ENCODE data around the gene RAVER2. TPM values are rescaled to one million over a fixed set of nuclear protein-coding genes. Genes with fewer than 3 reads are reported as not detected.
"Not testable (repeated sequence)": the region's sequence is repeated elsewhere in the genome, so short reads cannot be mapped to it uniquely, and the experiment has no call there.

RAVER2 gene, protein sequence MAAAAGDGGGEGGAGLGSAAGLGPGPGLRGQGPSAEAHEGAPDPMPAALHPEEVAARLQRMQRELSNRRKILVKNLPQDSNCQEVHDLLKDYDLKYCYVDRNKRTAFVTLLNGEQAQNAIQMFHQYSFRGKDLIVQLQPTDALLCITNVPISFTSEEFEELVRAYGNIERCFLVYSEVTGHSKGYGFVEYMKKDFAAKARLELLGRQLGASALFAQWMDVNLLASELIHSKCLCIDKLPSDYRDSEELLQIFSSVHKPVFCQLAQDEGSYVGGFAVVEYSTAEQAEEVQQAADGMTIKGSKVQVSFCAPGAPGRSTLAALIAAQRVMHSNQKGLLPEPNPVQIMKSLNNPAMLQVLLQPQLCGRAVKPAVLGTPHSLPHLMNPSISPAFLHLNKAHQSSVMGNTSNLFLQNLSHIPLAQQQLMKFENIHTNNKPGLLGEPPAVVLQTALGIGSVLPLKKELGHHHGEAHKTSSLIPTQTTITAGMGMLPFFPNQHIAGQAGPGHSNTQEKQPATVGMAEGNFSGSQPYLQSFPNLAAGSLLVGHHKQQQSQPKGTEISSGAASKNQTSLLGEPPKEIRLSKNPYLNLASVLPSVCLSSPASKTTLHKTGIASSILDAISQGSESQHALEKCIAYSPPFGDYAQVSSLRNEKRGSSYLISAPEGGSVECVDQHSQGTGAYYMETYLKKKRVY
- 1 to 10 TPM; 1.1 to 1.8 (median 1.4) TPM for polyA plus RNA-seq

DNA sequence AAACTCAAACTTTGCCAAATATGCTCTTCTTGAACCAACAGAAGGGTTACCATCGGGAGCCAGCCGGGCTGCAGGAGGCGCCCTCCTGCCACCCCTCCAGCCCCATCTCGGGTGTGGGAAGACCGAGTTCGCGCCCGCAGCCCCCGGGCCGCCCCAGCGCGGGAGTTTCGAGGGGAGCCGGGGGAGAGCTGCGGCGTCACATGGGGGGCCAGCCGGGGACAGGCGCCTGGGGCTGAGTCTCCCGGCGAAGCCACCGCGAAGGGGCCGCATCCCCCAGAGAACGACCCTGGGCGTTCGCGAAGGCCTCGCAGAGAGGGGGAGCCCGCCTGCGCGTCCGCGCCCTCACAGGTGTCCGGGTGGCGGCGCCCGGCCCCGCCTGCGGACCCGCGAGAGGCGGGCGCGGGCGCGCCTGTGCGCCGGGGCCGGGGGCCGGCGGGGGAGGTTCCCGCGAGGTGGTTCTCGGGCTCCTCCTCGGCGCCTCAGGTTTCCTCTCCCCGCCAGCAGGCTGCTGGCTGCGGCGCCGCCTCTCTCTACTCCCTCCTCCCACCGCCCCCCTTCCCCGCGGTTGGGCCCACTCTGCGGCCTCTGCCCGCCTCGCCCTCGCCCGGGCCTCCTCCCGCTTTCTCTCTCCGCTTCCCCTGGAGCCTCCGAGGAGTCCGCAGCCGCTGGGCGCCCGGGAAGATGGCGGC, at the start of gene RAVER2:
Gene RAVER2, plus strand, starts transcription at position 584 of the 689 bp plus-strand sequence. Its CDS starts 98 bp downstream, at position 682.
- peak within 1 kb of the TSS; percentile 76 to 94 (median 86) for H3K4me3 Mint-ChIP-seq
- peak within 1 kb of the TSS in 5 of 6 donors; percentile 5 to 80 (median 36) for H3K27ac Mint-ChIP-seq
- peaks cover 14 to 20% of the 10 kb centered on the region in 2 donors for H3K4me1 Mint-ChIP-seq
- H3K9me3 Mint-ChIP-seq: no peaks in the 10 kb centered on the region
- DNase-seq: peak; percentile 60 to 63 (median 62)
- H3K27me3 Mint-ChIP-seq (ENCODE audit: low read depth in 3 of 3): peaks cover 0 to 10% (median 8%) of the 10 kb centered on the region in 3 donors
- H3K36me3 Mint-ChIP-seq: no peaks in the 10 kb centered on the region

DNA sequence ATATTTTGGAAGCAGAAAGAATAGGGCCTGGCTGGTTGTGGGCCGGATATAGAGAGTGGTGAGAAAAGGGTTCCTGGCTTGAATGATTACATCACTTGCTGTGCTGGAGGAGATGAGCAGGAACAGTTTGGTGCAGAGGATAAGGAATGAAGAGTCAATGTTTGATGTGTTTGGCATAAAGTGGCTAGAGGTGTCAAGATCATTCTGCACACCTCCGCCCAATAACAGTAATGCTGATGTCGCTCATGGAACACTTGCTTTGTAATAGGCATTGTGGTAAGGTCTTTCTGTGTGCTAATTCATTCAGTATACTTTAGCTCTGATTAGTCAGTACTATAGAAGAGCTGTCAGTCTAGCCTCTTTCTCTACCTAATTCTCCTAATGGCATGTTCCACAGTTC, 48.0 kb upstream of the RAVER2 start:
- Mint-ChIP-seq H3K27me3 (ENCODE audit: low read depth in 3 of 3) (peaks cover 0 to 7% (median 6%) of the 10 kb centered on the region in 3 donors), H3K4me1 (no peaks in the 10 kb centered on the region), H3K4me3 (no peak overlapping the region), H3K36me3 (no peaks in the 10 kb centered on the region), H3K27ac (no peak overlapping the region), H3K9me3 (peaks cover 0 to 2% (median 0%) of the 10 kb centered on the region in 6 donors)
- no peak for DNase-seq

DNA sequence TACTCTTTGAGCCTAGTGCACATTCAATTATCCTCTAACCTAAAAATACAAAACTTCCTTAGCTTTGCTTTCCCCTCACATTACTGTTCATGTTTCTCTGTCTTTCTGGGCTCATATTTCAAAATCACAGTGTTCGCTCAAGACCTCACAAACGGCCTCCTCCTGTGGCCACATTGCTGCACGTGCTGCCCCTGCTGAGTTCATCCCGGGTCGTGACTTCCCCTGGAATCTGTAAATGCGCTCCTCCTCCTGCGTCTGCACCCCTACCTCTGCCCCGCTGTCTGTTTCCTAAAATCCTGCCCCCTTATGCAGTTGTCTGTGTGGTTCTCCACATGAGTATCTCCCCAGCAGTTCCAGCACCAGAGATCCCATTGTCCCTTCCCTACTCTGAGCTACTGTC, 45.5 kb upstream of the RAVER2 start:
- peaks cover 0 to 6% (median 5%) of the 10 kb centered on the region in 3 donors for H3K27me3 Mint-ChIP-seq (ENCODE audit: low read depth in 3 of 3)
- H3K27ac Mint-ChIP-seq: no peak overlapping the region
- no peaks in the 10 kb centered on the region for H3K4me1 Mint-ChIP-seq
- peaks cover 0 to 2% (median 0%) of the 10 kb centered on the region in 6 donors for H3K9me3 Mint-ChIP-seq
- H3K36me3 Mint-ChIP-seq: no peaks in the 10 kb centered on the region
- no peak for DNase-seq
- H3K4me3 Mint-ChIP-seq: no peak overlapping the region

DNA sequence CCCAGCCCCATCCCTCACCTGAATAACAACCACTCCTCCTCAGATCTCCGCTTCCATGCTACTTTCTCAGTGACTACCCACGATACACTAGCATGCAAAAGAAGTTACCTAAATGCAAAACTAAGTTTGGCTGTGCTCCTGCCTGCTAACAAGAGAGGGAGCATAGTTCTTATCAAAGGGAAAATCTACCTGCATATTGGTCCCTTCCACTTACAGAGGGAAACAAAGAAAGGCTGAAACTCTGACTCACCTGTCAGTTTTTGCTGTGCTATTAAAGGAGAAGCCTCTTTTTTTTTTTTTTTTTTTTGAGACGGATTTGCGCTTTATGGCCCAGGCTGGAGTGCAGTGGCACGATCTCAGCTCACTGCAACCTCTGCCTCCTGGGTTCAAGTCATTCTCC, 43.8 kb upstream of the RAVER2 start:
- H3K36me3 Mint-ChIP-seq: no peaks in the 10 kb centered on the region
- H3K4me1 Mint-ChIP-seq: no peaks in the 10 kb centered on the region
- H3K27ac Mint-ChIP-seq: no peak overlapping the region
- H3K4me3 Mint-ChIP-seq: no peak overlapping the region
- DNase-seq: no peak
- peaks cover 0 to 2% (median 0%) of the 10 kb centered on the region in 6 donors for H3K9me3 Mint-ChIP-seq
- peaks cover 0 to 8% (median 5%) of the 10 kb centered on the region in 3 donors for H3K27me3 Mint-ChIP-seq (ENCODE audit: low read depth in 3 of 3)

DNA sequence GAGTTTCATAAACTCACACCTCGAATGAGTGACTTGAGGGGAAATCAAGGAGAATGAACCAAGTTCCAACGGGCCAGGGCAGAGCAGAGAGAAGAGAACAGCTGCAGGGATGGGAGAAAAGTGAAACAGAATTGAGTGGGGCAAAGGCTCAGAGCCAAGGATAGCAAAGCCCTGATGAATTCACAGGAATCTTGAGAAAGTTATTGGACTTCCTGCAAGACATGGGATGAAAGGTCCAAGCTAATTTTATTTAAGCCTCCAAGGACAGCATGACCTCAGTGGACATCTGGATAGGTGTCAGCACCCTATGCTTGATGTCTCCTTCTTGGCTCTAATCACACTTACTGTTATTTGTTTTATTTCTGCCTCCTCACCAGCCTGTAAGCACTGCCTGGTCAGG, 43.0 kb upstream of the RAVER2 start:
- Mint-ChIP-seq H3K27me3 (ENCODE audit: low read depth in 3 of 3) (peaks cover 0 to 8% (median 5%) of the 10 kb centered on the region in 3 donors), H3K9me3 (peaks cover 0 to 2% (median 0%) of the 10 kb centered on the region in 6 donors), H3K36me3 (no peaks in the 10 kb centered on the region), H3K4me3 (no peak overlapping the region), H3K4me1 (no peaks in the 10 kb centered on the region), H3K27ac (no peak overlapping the region)
- DNase-seq: no peak

GRCh38 chr1:64702670-64703069, 42.2 kb upstream of the RAVER2 start:
- H3K27ac Mint-ChIP-seq; H3K4me1 Mint-ChIP-seq; H3K27me3 Mint-ChIP-seq (ENCODE audit: low read depth in 3 of 3); DNase-seq; H3K9me3 Mint-ChIP-seq; H3K4me3 Mint-ChIP-seq; H3K36me3 Mint-ChIP-seq: not testable (repeated sequence)

DNA sequence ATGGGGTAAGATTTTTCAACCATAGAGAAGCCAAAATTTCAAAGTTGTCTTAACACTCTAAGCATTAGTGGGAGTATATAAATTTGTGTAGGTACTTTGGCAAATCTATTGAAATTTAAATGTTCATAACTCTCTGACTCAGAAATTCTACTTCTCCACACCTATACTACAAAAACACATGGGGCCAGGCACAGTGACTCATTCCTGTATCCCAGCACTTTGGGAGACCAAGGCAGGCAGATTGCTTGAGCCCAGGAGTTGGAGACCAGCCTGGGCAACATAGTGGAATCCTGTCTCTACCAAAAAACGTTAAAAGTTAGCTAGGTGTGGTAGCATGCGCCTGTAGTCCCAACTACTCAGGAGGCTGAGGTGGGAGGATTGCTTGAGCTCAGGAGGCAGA, 41.3 kb upstream of the RAVER2 start:
- H3K4me3 Mint-ChIP-seq: no peak overlapping the region
- H3K27me3 Mint-ChIP-seq (ENCODE audit: low read depth in 3 of 3): peaks cover 0 to 8% (median 4%) of the 10 kb centered on the region in 3 donors
- peaks cover 0 to 2% (median 0%) of the 10 kb centered on the region in 6 donors for H3K9me3 Mint-ChIP-seq
- no peak for DNase-seq
- no peak overlapping the region for H3K27ac Mint-ChIP-seq
- no peaks in the 10 kb centered on the region for H3K36me3 Mint-ChIP-seq
- H3K4me1 Mint-ChIP-seq: no peaks in the 10 kb centered on the region

- peaks cover 0 to 5% (median 2%) of the 10 kb centered on the region in 3 donors for H3K27me3 Mint-ChIP-seq (ENCODE audit: low read depth in 3 of 3)
- no peak for DNase-seq
- H3K4me1 Mint-ChIP-seq: no peaks in the 10 kb centered on the region
- H3K9me3 Mint-ChIP-seq: peaks cover 0 to 2% (median 0%) of the 10 kb centered on the region in 6 donors
- no peaks in the 10 kb centered on the region for H3K36me3 Mint-ChIP-seq
- no peak overlapping the region for H3K4me3 Mint-ChIP-seq
- no peak overlapping the region for H3K27ac Mint-ChIP-seq
These were observed 39.3 kb upstream of the RAVER2 start for GRCh38 chr1:64705591-64705990.

DNA sequence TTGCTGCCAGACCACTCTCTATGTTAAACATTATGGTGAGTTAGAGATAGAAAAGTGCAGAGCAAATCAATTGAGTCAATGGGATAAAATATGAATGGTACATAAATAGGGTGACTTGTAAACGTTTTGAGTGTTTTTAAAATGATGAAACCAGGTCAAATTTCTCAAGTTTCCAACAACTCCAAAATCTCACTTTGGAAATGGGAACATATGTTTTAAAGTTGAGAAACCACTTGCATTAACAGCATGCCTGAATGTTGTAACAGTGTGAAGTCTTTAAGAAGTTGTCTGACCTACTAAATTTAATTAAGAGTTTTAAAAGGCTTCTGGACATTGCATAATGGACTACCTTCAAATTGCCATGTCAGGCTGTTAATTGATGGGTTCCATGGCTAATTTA, 33.6 kb upstream of the RAVER2 start:
- H3K27me3 Mint-ChIP-seq (ENCODE audit: low read depth in 3 of 3): peaks cover 0 to 8% (median 3%) of the 10 kb centered on the region in 3 donors
- H3K9me3 Mint-ChIP-seq: no peaks in the 10 kb centered on the region
- no peaks in the 10 kb centered on the region for H3K4me1 Mint-ChIP-seq
- DNase-seq: no peak
- H3K4me3 Mint-ChIP-seq: no peak overlapping the region
- H3K27ac Mint-ChIP-seq: no peak overlapping the region
- H3K36me3 Mint-ChIP-seq: no peaks in the 10 kb centered on the region

DNA sequence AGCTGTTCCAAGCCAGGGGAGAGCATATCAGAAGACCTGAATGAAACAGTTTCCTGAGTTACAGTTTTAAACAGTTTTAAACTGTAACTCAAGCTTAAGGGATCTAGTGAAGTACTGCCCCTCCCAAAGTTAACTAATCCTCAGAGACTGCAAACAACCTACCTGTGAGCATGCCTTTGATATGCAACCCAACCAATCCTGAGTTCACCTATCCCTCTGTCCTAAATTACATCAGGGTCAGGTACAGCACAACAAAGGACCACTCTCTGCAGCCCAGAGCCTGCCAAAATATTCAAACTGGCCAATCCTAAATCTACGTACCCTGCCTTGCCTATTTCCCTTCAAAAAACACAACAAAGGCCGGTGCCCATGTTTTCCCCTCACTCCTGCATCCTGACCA, 32.8 kb upstream of the RAVER2 start:
- DNase-seq: no peak
- no peaks in the 10 kb centered on the region for H3K36me3 Mint-ChIP-seq
- H3K4me3 Mint-ChIP-seq: no peak overlapping the region
- no peaks in the 10 kb centered on the region for H3K9me3 Mint-ChIP-seq
- no peak overlapping the region for H3K27ac Mint-ChIP-seq
- peaks cover 0 to 8% (median 3%) of the 10 kb centered on the region in 3 donors for H3K27me3 Mint-ChIP-seq (ENCODE audit: low read depth in 3 of 3)
- no peaks in the 10 kb centered on the region for H3K4me1 Mint-ChIP-seq

DNA sequence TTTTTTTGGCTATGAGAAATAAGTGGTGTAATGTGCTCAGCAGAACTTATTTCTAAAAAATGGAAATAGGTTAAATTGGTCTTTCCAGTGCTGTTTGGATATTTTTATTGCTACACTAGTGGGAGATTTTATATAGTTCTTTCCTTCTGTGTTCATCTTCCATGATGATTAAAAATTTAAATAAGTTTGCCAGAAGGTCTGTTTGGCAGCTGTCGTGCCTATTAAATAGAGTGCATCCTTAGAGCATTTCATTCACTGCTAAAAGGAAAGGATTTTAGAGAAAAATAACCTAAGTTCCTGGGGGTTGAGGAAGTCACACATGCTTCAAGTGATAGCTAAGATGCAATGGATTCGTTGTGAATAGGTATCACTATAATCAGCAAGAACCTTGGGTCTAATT, 29.7 kb upstream of the RAVER2 start:
- H3K27me3 Mint-ChIP-seq (ENCODE audit: low read depth in 3 of 3): peaks cover 0 to 17% (median 8%) of the 10 kb centered on the region in 3 donors
- H3K27ac Mint-ChIP-seq: no peak overlapping the region
- peaks cover 0 to 7% (median 0%) of the 10 kb centered on the region in 6 donors for H3K9me3 Mint-ChIP-seq
- no peaks in the 10 kb centered on the region for H3K36me3 Mint-ChIP-seq
- no peak for DNase-seq
- no peaks in the 10 kb centered on the region for H3K4me1 Mint-ChIP-seq
- H3K4me3 Mint-ChIP-seq: no peak overlapping the region

DNA sequence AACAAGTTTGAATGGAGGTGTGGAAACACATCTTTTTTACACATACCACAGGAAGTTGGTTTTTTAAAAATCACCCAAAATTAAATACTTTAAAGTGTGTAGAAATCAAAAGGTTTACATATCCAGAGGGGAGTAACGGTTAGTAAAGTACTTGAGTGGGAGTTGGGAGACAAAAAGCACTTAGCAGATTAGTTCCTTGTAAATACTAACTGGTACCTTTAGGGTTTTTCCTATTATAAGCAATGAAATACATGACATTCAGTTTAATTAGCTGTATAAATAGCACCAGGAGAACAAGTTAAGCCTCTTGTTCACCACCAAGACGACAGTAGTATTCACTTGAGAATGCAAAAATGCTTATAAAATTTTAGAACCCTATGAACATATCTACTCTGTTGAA, 23.7 kb upstream of the RAVER2 start:
- peaks cover 3 to 24% (median 7%) of the 10 kb centered on the region in 3 donors for H3K27me3 Mint-ChIP-seq (ENCODE audit: low read depth in 3 of 3)
- no peak overlapping the region for H3K27ac Mint-ChIP-seq
- no peak for DNase-seq
- H3K4me3 Mint-ChIP-seq: no peak overlapping the region
- H3K9me3 Mint-ChIP-seq: peaks cover 0 to 8% (median 0%) of the 10 kb centered on the region in 6 donors
- H3K4me1 Mint-ChIP-seq: no peaks in the 10 kb centered on the region
- H3K36me3 Mint-ChIP-seq: no peaks in the 10 kb centered on the region

GRCh38 chr1:64721576-64722145, 23.2 kb upstream of the RAVER2 start:
- no peaks in the 10 kb centered on the region for H3K4me1 Mint-ChIP-seq
- no peak overlapping the region for H3K27ac Mint-ChIP-seq
- peaks cover 0 to 8% (median 0%) of the 10 kb centered on the region in 6 donors for H3K9me3 Mint-ChIP-seq
- H3K36me3 Mint-ChIP-seq: no peaks in the 10 kb centered on the region
- peaks cover 3 to 24% (median 7%) of the 10 kb centered on the region in 3 donors for H3K27me3 Mint-ChIP-seq (ENCODE audit: low read depth in 3 of 3)
- DNase-seq: no peak
- H3K4me3 Mint-ChIP-seq: no peak overlapping the region
